HG02938 (cell line): ENCODE measurements around the gene STK32C.
"Not testable (repeated sequence)": the region's sequence is repeated elsewhere in the genome, so short reads cannot be mapped to it uniquely, and the experiment has no call there.

Experiments used
- ATAC-seq: cut with Tn5 transposase; IDR thresholded peaks from one replicate; pipeline ENCODE4 v1.9.1; 2021; ENCODE audit warnings: mild to moderate bottlenecking, moderate library complexity; ENCODE audit not compliant: unreplicated experiment

The STK32C gene

DNA sequence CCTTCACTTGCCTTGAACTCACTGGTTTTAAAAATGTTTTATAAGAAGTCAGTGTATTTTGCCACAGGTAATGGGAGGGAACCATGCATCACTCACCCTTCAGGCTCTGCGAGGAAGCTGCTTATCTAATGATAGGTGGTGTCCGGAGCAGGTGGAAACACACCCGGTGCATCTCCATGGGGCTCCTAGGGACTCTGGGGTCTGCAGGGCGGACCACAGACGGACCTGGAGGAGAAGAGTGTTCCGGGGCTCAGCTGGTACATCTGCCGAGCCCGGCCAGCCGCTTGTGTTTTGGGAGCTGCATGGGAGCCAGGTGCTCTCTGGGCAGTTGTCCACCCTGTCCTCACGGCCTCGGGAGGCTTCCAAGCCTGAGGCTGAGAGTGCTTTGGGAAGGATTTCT, 31.5 kb upstream of the STK32C start:
- ATAC-seq, result no peak

DNA sequence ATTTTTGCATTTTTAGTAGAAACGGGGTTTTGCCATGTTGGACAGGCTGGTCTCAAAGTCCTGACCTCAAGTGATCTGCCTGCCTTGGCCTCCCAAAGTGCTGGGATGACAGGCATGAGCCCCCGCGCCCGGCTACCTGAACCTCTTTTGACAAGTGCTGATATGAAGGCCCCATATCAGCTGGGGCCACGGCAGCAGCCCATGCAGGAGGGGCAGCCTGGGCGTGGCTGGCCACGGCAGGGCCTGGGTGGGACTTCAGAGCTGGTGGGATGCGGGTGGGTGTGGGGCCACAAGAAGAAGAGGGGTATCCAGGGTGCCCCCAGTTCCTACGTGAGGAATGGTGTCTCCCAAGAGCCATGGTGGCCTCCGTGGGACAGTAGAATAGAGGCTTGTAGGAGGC, 31.1 kb upstream of the STK32C start:
- no peak for ATAC-seq

DNA sequence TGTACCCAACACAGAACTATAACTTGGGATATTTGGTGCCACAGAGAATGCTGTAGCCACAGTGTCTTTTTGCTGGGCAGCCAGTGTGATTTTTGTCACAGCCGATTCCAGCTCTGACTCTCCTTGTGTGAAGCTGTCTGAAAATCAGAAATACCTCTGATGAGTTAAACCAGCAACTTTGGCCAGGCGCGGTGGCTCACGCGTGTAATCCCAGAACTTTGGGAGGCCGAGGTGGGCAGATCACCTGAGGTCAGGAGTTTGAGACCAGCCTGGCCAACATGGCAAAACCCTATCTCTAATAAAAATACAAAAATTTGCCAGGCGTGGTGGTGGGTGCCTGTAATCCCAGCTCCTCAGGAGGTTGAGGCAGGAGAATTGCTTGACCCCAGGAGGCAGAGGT, 30.1 kb upstream of the STK32C start:
- not testable (repeated sequence) for ATAC-seq

GRCh38 chr10:132336919-132337407, 29.2 kb upstream of the STK32C start:
- no peak for ATAC-seq

GRCh38 chr10:132336064-132336746, 28.5 kb upstream of the STK32C start:
- no peak for ATAC-seq

DNA sequence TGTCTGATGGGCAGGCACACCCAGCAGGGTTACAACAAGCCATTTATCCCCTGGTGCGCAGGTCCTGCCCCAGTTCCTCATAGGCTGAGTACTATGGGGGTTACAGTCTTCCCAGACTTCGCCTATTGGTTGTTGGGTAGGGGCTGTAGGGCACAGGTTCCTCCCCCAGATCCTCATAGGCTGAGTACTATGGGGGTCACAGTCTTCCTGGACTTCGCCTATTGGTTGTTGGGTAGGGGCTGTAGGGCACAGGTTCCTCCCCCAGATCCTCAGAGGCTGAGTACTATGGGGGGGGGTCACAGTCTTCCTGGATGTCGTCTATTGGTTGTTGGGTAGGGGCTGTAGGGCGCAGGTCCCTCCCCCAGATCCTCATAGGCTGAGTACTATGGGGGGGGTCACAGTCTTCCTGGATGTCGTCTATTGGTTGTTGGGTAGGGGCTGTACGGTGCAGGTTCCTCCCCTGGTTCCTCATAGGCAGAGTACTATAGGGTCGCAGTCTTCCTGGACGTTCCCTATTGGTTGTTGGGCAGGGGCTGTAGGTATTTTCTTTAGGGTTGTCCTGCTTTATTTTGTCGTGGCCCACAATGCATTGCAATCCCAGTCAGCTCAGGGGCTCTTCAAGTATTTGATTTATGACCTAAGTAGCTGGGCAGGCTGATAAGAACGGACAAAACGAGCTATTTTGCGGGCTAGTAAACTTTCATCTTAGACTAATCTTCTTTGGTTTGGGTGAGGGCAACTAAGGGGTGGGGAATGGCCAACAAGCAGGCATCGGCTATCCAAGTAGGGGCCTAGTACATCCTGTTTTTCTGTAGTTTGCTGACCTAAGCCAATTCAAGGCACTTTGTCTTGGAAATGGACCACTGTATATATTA, 27.7 kb upstream of the STK32C start:
- peak; percentile 52 for ATAC-seq

DNA sequence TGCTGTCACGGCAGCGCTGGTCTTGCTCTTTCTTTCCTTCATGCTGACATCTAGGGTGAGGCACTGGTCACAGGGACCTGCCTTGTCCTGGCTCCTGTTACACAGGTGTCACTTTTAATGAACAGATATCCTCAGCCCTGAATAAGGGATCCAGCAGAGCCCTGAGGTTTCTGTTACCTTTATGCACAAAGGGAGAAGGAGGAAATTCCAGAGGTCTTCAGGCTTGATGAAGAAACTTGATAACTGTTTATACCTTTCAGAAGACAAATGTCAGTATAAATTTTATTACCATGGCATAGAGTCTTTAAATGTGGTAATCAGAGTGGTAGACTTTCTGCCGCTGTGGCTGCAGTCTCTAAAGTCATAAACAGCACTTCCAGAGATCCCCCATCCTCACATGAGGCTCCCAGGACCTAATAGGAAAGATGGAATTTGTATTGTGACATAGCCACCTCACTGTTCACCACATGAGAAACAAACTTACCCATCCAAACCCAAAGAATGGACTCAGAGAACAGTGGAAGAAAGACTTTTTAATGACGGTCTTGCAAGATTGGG, 27.0 kb upstream of the STK32C start:
- no peak for ATAC-seq

- no peak for ATAC-seq
These were observed 25.6 kb upstream of the STK32C start for GRCh38 chr10:132333386-132333785.

GRCh38 chr10:132332433-132332754, 24.6 kb upstream of the STK32C start:
- peak; percentile 41 for ATAC-seq

GRCh38 chr10:132331601-132332432, 24.1 kb upstream of the STK32C start, which contains the start of gene LRRC27:
Gene LRRC27, plus strand, starts transcription at chr10:132332193. Its CDS starts 1,332 bp downstream, at chr10:132333525.
- peak; percentile 57 for ATAC-seq

DNA sequence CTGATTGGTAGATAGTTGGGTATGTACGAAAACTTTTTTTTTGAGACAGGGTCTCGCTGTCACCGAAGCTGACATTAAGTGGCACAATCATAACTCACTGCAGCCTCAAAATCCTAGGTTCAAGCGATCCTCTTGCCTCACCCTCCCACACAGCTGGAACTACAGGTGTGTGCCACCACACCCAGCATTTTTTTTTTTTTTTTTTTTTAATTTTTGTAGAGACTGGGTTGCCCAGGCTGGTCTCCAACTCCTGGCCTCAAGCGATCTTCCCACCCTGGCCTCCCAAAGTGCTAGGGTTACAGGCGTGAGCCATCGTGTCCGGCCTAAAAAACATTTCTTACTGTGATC, 22.7 kb upstream of the STK32C start:
- no peak for ATAC-seq

DNA sequence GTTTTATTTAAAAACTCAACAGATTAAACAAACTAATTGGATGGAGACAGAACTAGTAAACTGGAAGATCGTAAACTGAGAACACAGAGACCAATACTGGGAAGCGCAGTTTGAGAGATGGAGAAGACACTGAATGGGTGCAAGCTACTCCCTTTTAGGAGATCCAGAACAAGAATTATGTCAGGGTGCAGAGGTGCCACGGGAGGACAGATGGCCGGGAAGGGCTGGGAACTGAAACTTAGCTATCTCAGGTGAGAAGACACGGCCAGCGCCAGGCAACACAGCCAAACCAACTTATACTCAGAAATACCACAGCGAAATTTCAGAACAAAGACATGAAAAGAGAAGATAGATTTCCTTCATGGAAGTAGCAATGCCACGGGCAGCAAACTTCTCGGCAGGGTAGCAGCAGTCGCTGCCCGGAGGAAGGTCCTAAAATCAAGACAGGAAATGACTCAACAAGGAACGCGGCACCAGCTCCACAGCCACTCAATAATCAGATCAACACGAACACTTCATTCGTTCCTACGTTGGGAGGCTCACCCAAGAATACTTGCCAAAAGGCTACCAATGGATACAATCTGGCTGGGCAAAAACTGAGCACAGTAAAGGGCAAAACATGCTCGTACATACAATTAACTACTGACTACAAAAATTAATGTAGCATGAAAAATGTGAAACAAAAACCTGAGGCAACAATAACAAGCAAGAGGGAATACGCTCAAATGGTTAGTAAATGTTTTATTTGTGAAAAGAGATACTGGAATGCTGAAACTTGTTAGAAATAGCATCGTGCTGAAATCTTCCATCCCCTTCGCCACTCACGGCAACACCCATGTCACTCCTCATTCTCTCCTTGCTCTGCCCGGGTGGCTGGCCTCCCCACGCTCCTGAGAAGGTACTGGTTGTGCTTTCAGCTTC, 22.1 kb upstream of the STK32C start:
- no peak for ATAC-seq

- ATAC-seq, result no peak
These were observed 21.0 kb upstream of the STK32C start for GRCh38 chr10:132328738-132329137.

DNA sequence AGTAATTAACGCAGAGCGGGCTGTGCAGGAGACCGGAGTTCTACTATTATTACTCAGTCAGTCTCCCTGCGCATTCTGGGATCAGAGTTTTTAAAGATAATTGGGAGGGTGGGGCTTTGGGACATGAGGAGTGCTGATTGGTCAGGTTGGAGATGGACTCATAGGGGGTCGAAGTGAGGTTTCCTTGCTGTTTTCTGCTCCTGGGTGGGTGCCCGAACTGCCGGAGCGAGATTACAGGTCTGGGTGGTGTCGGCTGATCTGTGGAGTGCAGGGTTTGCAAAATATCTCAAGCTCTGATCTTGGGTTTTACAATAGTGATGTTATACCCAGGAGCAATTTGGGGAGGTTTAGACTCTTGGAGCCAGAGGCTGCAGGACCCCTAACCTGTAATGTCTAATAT, 20.4 kb upstream of the STK32C start:
- no peak for ATAC-seq

- no peak for ATAC-seq
These were observed 19.2 kb upstream of the STK32C start for GRCh38 chr10:132326925-132327324.

GRCh38 chr10:132326344-132326889, 18.7 kb upstream of the STK32C start:
- ATAC-seq, result no peak

GRCh38 chr10:132324186-132324585, 16.4 kb upstream of the STK32C start:
- no peak for ATAC-seq

DNA sequence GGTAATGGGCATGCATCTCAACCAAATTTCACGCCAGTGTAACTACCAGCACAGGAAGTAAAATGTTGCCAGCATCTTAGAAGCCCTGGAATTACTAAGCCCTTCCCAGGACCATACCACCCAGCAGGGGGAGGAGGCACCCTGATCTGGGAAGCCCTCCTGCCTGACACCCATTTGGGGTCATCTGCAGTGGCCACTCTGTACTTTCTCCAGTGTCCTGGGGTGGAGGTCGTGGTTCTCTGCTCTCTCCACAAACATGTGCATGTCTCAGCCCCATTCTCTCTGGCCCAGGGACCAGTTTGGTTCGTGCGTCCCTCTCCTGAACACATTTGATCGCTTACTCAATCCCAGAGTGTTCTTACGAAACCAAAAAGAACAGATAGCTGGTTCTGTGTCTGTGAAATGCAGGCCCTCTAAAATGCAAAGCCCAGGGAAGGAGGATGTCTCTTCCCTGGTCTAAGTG, 14.9 kb upstream of the STK32C start:
- no peak for ATAC-seq

DNA sequence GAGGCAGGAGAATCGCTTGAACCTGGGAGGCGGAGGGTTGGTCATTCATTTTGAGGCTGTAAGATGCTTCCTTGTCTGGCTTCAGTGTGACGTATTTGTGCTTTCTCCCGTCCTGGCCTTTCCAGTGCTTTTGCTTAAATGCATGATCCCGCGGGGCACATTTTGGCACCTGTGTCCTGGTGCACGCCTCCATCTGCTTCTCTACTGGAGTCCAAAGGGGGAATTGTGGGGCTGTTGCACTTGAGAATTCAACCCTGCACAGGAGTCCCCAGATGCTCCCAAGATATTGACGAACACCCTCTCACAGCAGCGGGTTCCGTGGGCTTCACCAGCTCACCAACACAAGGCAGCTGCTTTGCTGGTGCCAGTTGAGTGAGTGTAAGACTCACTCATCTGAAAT, 14.0 kb upstream of the STK32C start:
- no peak for ATAC-seq
